GM13976 (cell line): Measurements from ENCODE around the gene ZNF771.
"Not testable (repeated sequence)": the region's sequence is repeated elsewhere in the genome, so short reads cannot be mapped to it uniquely, and the experiment has no call there.

Experiments
- DNase-seq: peaks from one replicate; pipeline ENCODE4 v3.0.0; 2012; ENCODE audit warnings: low spot score
- CTCF ChIP-seq: IDR thresholded peaks from 2 replicates; pipeline ENCODE4 v1.5.1; 2012; ENCODE audit warnings: borderline replicate concordance, mild to moderate bottlenecking; ENCODE audit not compliant: insufficient read depth; ENCODE audit errors: extremely low read depth, missing control alignments, control extremely low read depth
- in situ Hi-C: fragments of 300-500 bp; cut with MboI; formaldehyde crosslinking; loops from one replicate; pipeline ENCODE4 v1.12.0; 2022; ENCODE audit warnings: low sequenced_read_pairs, mixed read lengths, inconsistent platforms; ENCODE audit not compliant: unreplicated experiment

ZNF771 gene

GRCh38 chr16:30445149-30445407 lies 37.7 kb downstream of the ZNF771 start:
- no peak for TF ChIP-seq CTCF
- in situ Hi-C loops: loop anchor here (25.0 kb wide), 1 partner anchor 167 kb away; the partner anchor contains the start of gene ZNF689
- no peak for DNase-seq

GRCh38 chr16:30445408-30446202 lies 38.2 kb downstream of the ZNF771 start, which contains the start of gene SEPHS2:
TSS of gene SEPHS2 (minus strand) at chr16:30445874. CDS start at chr16:30445727, 147 bp downstream.
- in situ Hi-C loops: loop anchor here (25.0 kb wide), 1 partner anchor 167 kb away; the partner anchor contains the start of gene ZNF689
- TF ChIP-seq CTCF: peak; percentile 42
- DNase-seq: peak; percentile 93

- in situ Hi-C loops: loop anchor here (25.0 kb wide), 1 partner anchor 166 kb away; the partner anchor contains the start of gene ZNF689
- TF ChIP-seq CTCF: no peak
- no peak for DNase-seq
Observed at GRCh38 chr16:30446203-30446595, 38.8 kb downstream of the ZNF771 start.

- no peak for TF ChIP-seq CTCF
- DNase-seq: no peak
- in situ Hi-C loops: loop anchor here (25.0 kb wide), 1 partner anchor 165 kb away; the partner anchor contains the start of gene ZNF689
Observed at GRCh38 chr16:30447512-30448226, 40.3 kb downstream of the ZNF771 start.

- in situ Hi-C loops: loop anchor here (25.0 kb wide), 1 partner anchor 163 kb away; the partner anchor contains the start of gene ZNF689
- TF ChIP-seq CTCF: no peak
- no peak for DNase-seq
Observed at GRCh38 chr16:30449116-30449435, 41.7 kb downstream of the ZNF771 start.

- in situ Hi-C loops, DNase-seq: not testable (repeated sequence)
Observed at GRCh38 chr16:30452709-30453580, 45.5 kb downstream of the ZNF771 start.
